Activated CD4-positive, alpha-beta T cell treated with anti-CD3 and anti-CD28 coated beads, Interleukin-2, amount 50 U/mL, for 4 hours (primary cell): ENCODE data around the gene VPS54.

Experiments
- DNase-seq, 2 experiments: peaks; one replicate each; pipeline ENCODE4 v3.0.0-alpha.2; 2020

VPS54 gene

GRCh38 chr2:63899639-63900038 lies 119.6 kb downstream of the VPS54 start:
- no peak for DNase-seq

DNA sequence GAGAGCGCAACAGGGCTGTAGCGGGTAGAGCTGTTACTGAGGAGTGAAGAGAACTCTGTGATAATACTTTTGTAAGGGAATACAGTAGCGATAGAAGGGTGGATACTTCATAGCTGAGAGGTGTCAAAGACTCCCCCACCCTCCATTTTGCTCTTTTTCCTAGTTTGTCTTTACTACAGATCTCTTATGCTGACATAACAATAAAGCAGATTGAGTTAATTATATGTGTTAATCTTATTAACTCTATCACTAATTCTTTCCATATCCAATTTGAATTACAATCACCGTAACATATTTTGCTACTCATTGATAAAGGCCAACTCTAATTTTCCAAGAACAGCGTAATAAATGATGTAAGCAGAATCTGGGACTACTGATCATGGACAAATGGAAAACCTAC lies 120.4 kb downstream of the VPS54 start:
- no peak for DNase-seq

DNA sequence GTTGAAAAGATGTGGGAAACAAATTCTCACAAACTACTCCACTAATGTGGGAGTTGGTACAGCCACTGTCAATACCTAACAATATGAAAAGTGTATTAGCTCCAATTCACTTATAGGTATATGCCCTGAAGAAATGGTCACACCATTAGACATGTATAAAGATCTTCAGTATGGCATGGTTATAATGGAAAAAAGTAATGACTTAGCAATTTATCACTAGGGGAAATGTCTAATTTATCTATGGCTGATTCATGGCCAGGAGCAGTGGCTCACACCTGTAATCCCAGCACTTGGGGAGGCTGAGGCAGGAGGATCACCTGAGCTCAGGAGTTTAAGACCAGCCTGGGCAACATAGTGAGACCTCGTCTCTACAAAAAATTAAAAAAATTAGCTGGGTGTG lies 125.1 kb downstream of the VPS54 start:
- no peak for DNase-seq

GRCh38 chr2:63893163-63893562 lies 126.1 kb downstream of the VPS54 start:
- no peak for DNase-seq

- DNase-seq: no peak
These were observed 127.7 kb downstream of the VPS54 start for GRCh38 chr2:63891488-63892030.

DNA sequence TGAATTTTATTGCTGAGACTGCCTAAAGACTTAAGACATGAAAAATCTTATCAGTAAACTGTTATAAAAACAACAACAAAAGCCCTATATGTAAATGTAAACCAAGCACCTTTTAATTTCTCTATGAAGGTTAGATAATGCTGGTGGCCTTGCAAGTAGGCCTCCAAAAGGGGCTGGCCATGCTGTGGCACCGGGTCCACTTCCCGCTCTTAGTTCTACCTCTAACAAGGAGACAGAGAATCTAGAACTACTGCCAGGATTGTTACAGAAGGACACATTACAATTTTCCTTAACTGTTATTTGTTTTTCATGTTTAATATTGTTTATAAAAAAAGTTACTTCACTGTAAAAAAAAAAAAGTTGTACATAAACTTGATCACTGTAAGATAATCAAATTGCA lies 128.6 kb downstream of the VPS54 start:
- no peak for DNase-seq

DNA sequence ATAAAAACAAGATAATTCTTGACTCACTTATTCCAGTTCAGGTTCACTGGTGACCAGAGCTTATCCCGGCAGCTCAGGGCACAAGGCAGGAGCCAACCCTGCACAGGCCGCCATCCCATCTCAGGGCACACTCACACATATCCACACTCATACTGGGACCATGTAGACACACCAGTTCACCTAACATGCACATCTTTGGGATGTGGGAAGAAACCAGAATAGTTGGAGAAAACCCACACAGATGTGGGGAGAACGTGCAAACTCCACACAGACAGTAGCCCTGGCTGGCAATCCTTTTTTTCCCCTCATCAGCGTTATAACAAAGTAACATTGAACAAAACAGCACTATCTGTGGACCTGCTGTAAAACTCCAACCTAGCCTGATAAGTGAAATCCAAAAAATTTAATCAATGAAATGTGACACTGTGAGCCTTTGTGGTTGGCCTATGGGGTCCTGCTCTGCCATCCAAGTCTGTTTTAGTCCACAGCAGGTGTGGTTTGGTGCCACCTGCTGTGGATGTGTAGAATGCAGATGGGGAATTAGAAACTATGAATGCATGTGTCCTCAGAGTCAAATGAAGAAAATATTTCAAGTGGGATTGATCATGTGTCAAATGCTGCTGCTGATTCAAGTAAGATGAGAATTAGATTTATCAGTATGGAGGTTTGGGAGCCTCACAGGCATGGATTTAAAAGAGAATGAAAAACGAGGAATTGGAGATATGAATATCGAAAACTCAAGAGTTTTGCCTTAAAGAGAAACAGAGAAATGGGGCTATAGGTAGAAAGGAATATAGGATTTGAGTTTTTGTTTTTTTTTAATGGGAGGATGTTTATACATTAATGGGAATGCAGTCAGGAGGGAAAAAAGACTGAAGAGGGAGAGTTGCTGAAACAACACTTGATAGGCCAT lies 130.5 kb downstream of the VPS54 start:
- DNase-seq: peak; percentile 23 to 25

DNA sequence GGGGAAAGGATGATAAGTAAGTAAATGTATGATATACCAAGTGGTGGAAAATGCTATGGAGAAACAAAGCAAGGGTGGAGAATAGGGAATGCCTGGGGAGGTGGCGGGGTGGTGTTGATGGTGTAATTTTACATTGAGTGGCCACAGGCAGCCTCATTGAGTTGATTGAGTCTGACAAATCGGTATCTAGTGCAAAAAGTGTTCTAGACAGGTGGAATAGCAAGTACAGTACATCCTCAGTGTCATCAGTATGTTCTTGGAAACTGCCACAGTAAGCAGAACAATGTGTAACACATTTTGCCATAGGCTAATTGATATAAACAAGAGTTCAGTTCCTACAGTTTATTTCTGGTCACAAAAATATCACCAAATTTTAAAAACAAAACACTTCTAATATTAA lies 131.2 kb downstream of the VPS54 start:
- DNase-seq: no peak

DNA sequence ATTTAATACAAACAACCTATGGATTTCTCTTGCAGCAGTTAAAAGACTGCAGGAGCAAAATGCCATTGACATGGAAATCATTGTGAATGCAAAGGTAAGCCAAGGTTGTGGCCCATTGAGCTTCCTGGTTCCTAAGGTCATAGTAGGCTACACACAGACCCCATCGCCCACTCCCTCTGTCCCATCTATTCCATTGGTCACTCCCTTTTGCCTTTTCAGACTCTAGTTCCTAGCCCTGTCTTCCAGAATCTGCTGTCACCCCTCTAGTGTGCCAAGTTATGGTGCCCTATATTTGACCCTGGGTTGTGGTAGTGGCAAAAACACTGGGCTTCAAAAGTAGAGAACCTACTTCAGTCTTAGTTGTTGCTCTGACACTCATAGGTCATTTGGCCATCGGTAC lies 132.8 kb downstream of the VPS54 start:
- no peak for DNase-seq

DNA sequence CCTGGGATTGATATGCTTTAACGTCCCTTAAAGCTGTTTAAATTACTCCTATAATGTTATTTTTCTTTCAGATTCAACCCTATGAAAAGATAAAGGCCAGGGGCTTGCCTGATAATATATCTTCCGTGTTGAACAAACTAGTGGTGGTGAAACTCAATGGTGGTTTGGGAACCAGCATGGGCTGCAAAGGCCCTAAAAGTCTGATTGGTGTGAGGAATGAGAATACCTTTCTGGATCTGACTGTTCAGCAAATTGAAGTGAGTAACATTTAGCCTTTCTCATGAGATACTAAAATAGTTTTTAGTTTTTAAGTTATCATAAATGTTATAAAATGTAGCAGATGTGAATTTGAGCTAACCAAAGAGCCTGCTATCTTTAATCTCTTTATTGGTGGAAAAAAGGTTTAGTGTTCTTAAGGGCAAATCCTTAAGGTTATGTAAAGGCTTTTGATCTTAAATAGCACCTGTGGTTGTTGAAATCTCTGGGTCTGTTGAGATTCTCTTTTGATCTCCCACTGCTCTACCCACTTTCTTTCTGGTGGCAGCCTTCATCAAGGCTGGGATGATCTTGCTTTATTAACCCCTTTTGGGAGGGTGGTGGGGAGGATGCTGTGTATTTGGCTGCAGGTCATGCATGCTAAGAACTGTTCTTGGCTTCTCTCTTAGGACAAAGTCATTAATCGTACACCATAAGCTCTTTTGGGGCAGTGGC lies 136.7 kb downstream of the VPS54 start:
- DNase-seq: no peak

- DNase-seq: no peak
These were observed 138.0 kb downstream of the VPS54 start for GRCh38 chr2:63881205-63881604.

DNA sequence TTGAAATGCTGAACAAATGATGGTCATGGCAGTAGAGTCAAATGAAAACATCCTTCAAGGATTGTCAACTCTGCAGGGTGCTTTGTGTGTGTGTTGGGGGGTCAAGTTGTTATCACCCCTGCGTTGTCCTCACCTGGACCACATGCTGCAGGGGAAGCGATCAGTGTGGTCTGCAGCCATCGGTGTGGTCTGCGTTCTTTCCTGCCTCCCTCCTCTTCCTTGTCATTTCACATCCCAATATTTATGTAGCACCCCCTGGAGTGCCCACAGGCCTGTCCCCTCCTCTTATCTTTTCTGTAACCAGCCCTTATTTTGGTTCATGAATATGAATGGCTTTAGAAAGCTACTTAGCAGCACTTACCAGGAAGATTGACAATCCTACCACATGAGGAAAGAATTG lies 138.6 kb downstream of the VPS54 start:
- DNase-seq: no peak

DNA sequence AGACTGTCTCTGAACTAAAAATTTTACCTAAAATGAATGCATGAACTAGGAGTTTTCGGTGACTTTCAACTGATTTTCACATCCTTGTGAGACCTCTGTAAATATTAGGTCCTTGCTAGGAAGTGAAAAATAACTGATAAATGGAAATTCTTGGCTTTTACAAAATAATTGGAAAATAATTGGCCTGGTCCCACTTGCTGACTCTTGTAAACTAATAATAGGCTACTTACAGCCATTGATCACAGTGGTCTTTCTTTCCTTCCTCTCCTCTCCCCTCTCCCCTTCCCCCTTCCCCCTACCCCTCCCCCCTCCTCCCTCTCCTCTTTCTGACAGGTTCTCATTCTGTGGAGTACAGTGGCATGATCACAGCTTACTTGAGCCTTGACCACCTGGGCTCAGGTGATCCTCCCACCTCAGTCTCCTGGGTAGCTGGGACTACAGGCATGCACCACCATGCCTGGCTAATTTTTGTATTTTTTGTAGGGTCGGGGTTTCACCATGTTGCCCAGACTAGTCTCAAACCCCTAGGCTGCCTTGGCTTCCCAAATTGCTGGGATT lies 139.3 kb downstream of the VPS54 start:
- no peak for DNase-seq

GRCh38 chr2:63878486-63878885 lies 140.7 kb downstream of the VPS54 start:
- no peak for DNase-seq

- no peak for DNase-seq
These were observed 142.9 kb downstream of the VPS54 start for GRCh38 chr2:63876311-63876710.

DNA sequence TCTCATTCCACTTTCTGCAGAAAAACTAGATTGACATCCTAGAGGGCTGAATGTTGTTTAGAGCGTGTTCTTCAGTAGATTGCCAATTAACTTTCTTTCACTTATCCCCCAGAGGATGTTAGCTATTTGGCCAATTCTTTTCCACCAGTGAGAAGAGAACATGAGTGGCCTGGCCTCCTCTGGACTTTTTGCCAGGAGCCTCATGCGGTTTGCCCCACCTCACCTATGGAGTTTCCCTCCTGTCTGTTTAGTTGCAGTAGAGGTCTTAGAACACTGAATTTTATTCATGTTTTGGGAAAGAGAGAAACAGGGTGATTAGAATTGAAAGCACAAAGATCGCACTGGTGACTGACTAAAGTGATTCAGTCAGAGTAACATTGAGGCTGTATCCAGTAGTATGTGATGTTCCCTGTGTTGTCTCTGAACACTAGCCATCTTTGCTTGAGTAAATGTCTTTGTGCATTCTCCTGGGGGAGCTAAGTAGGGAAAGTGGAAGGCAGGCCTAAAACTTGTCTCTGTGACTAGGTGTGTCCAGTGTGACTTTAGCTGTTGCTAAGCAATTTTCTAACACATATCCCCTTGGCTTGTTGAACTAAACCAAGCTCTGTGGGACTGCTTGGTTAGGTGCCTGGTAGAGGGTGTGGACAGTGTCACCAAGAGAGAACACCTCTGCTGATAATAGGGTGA lies 143.5 kb downstream of the VPS54 start:
- no peak for DNase-seq

DNA sequence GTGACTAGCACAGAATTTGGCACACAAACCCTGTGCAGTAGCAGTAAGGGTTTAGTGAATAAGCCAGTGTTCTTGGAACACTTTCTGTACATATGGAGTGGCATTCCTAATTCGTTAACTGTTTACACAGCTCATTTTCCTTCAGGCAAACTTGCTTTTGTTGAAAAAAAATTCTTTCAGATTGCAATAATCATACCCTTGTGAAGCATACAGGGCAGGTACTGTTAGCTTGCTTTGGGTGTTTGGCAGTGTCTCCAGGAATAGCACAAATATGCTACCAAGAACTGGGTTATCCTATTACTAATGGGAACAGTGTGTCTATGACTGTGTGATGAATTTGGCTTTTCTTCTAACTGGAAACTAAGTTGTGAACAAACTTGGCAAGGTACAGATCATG lies 144.1 kb downstream of the VPS54 start:
- no peak for DNase-seq

GRCh38 chr2:63874204-63875130 lies 144.8 kb downstream of the VPS54 start:
- no peak for DNase-seq

DNA sequence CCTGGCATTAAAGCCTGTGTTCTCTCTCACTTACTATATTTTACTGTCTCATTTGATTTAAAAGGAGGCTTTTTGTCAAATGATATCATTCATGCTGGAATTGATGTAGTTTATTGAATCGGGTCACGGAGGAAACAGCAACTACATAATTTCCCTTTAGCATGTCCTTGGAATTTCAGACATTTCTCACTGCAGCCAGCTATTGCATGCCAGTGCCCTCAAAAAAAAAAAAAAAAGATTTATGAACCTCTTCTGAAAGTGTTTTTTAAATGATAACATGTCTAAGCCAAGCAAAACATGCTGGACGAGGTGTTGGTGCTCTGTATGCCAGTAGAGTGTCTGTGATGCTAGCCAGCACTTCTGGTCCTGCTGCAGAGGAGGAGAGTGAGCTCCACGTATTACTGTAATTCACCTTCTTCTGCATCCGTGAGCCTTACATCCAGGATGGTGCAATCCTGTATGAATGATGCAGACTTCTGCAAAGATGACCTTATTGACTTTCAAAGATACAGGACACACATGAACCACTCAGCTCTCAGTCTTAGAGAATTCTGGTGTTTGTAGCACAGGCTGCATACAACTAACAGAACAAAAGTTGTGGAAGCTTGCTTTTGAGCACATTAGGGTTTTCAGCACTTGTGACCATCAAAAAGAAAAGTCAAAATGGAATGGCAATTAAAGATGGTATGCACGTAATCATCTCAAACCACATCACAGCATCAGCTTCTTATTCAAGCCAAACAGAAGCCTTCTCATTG lies 146.5 kb downstream of the VPS54 start:
- DNase-seq: no peak

GRCh38 chr2:63871864-63872263 lies 147.4 kb downstream of the VPS54 start:
- no peak for DNase-seq

DNA sequence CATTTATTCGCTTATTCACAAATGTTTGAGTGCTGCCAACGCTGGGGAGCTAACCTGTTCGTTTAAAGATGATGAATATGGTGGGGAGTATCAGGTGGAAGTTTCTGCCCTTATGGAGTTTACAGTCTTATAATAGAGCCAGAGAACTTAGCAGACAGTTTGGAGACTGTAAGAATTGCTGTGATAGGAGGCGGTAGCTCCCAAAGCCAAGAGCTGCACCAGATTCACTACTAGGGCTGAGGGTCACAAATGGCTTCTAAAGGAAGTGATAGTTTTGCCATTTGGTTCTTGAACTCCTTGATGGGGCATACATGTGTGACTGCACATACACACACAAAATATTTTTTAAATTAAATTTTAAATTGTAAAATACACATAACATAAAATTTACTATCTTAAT lies 148.5 kb downstream of the VPS54 start:
- DNase-seq: no peak
